ES-I3 (cell line): Measurements from ENCODE around the gene TTL.
"Not testable (repeated sequence)": the region's sequence is repeated elsewhere in the genome, so short reads cannot be mapped to it uniquely, and the experiment has no call there.

Source experiments
- H3K36me3 ChIP-seq: 2 replicates; pipeline ENCODE4 v1.6.1; 2013; ENCODE audit warnings: mild to moderate bottlenecking, low read length, control low read depth, moderate library complexity; ENCODE audit not compliant: insufficient read depth
- H3K4me1 ChIP-seq: 2 replicates; pipeline ENCODE4 v1.6.1; 2013; ENCODE audit warnings: mild to moderate bottlenecking, control low read depth, low read length; ENCODE audit not compliant: insufficient read depth
- H3K9ac ChIP-seq: 2 replicates; pipeline ENCODE4 v1.6.1; 2013; ENCODE audit warnings: low read depth, mild to moderate bottlenecking, low read length, moderate library complexity
- H3K9me3 ChIP-seq: 2 replicates; pipeline ENCODE4 v1.6.1; 2013; ENCODE audit warnings: mild to moderate bottlenecking, low read length, moderate library complexity; ENCODE audit not compliant: control insufficient read depth, insufficient read depth

Gene TTL

GRCh38 chr2:112566104-112566503 lies 84.1 kb downstream of the TTL start:
- H3K9ac ChIP-seq = no peak overlapping the region
- H3K9me3 ChIP-seq = no peaks in the 10 kb centered on the region
- no peaks in the 10 kb centered on the region for H3K4me1 ChIP-seq
- peaks cover 6% of the 10 kb centered on the region for H3K36me3 ChIP-seq

- H3K4me1 ChIP-seq, H3K9ac ChIP-seq, H3K36me3 ChIP-seq, H3K9me3 ChIP-seq: not testable (repeated sequence)
Observed at GRCh38 chr2:112566508-112566907, 84.6 kb downstream of the TTL start.

GRCh38 chr2:112572005-112572404 lies 90.0 kb downstream of the TTL start:
- peaks cover 12% of the 10 kb centered on the region; the same call in 1 of the 2 replicates for H3K36me3 ChIP-seq
- no peaks in the 10 kb centered on the region for H3K9me3 ChIP-seq
- no peak overlapping the region for H3K9ac ChIP-seq
- no peaks in the 10 kb centered on the region for H3K4me1 ChIP-seq

GRCh38 chr2:112577756-112578155 lies 95.8 kb downstream of the TTL start:
- peaks cover 7% of the 10 kb centered on the region; the same call in 1 of the 2 replicates for H3K36me3 ChIP-seq

GRCh38 chr2:112579241-112579640 lies 97.3 kb downstream of the TTL start:
- Histone ChIP-seq H3K4me1 (peaks cover 7% of the 10 kb centered on the region; the same call in 1 of the 2 replicates), H3K36me3 (peaks cover 7% of the 10 kb centered on the region; the same call in 1 of the 2 replicates), H3K9me3 (no peaks in the 10 kb centered on the region), H3K9ac (no peak overlapping the region)

More at GRCh38 chr2:112577756-112578155, 95.8 kb downstream of the TTL start:
- H3K4me1 ChIP-seq = no peaks in the 10 kb centered on the region
- H3K9me3 ChIP-seq = no peaks in the 10 kb centered on the region
- H3K9ac ChIP-seq = no peak overlapping the region

GRCh38 chr2:112580084-112580483 lies 98.1 kb downstream of the TTL start:
- H3K9me3 ChIP-seq = no peaks in the 10 kb centered on the region
- no peak overlapping the region for H3K9ac ChIP-seq

GRCh38 chr2:112582314-112582746 lies 100.4 kb downstream of the TTL start:
- Histone ChIP-seq H3K9ac (no peak overlapping the region), H3K4me1 (peaks cover 7% of the 10 kb centered on the region; the same call in 1 of the 2 replicates), H3K9me3 (no peaks in the 10 kb centered on the region), H3K36me3 (peaks cover 3% of the 10 kb centered on the region)

More at GRCh38 chr2:112580084-112580483, 98.1 kb downstream of the TTL start:
- peaks cover 7% of the 10 kb centered on the region; the same call in 1 of the 2 replicates for H3K4me1 ChIP-seq
- peaks cover 4% of the 10 kb centered on the region; the same call in 1 of the 2 replicates for H3K36me3 ChIP-seq

GRCh38 chr2:112583497-112584133 lies 101.7 kb downstream of the TTL start:
- H3K4me1 ChIP-seq = peaks cover 7% of the 10 kb centered on the region; the same call in 1 of the 2 replicates
- peaks cover 5% of the 10 kb centered on the region for H3K36me3 ChIP-seq
- H3K9me3 ChIP-seq = no peaks in the 10 kb centered on the region
- peak overlapping the region; percentile 75 for H3K9ac ChIP-seq

- H3K9ac ChIP-seq = peak within 1 kb of the TSS; percentile 75
- H3K4me1 ChIP-seq = peaks cover 7% of the 10 kb centered on the region; the same call in 1 of the 2 replicates
- peaks cover 5% of the 10 kb centered on the region for H3K36me3 ChIP-seq
- H3K9me3 ChIP-seq = no peaks in the 10 kb centered on the region
Observed at GRCh38 chr2:112584134-112584890, 102.4 kb downstream of the TTL start, which contains the start of gene CHCHD5. Gene CHCHD5 (plus strand): TSS chr2:112584609. CDS start chr2:112584648, 39 bp downstream.

GRCh38 chr2:112584891-112585250 lies 102.9 kb downstream of the TTL start:
- Histone ChIP-seq H3K9ac (peak overlapping the region; percentile 75), H3K4me1 (peaks cover 7% of the 10 kb centered on the region; the same call in 1 of the 2 replicates)

GRCh38 chr2:112585400-112585799 lies 103.4 kb downstream of the TTL start:
- Histone ChIP-seq H3K36me3 (peaks cover 5% of the 10 kb centered on the region), H3K4me1 (peaks cover 7% of the 10 kb centered on the region; the same call in 1 of the 2 replicates), H3K9ac (peak overlapping the region; percentile 75), H3K9me3 (no peaks in the 10 kb centered on the region)

More at GRCh38 chr2:112584891-112585250, 102.9 kb downstream of the TTL start:
- H3K9me3 ChIP-seq = no peaks in the 10 kb centered on the region
- peaks cover 5% of the 10 kb centered on the region for H3K36me3 ChIP-seq

- H3K9ac ChIP-seq = no peak overlapping the region
Observed at GRCh38 chr2:112585873-112586464, 104.0 kb downstream of the TTL start.

GRCh38 chr2:112588611-112589045 lies 106.7 kb downstream of the TTL start:
- Histone ChIP-seq H3K9me3 (no peaks in the 10 kb centered on the region), H3K36me3 (peaks cover 5% of the 10 kb centered on the region), H3K9ac (no peak overlapping the region), H3K4me1 (no peaks in the 10 kb centered on the region)

More at GRCh38 chr2:112585873-112586464, 104.0 kb downstream of the TTL start:
- Histone ChIP-seq H3K9me3 (no peaks in the 10 kb centered on the region), H3K4me1 (peaks cover 7% of the 10 kb centered on the region; the same call in 1 of the 2 replicates), H3K36me3 (peaks cover 5% of the 10 kb centered on the region)
